Fibroblast of skin of right quadriceps (primary cell): ENCODE results near the gene NCOR1.

Experiments used
- DNase-seq: peaks from one replicate; pipeline ENCODE4 v3.0.0-alpha.2; 2013

The NCOR1 gene

GRCh38 chr17:16025202-16025601, 190.1 kb downstream of the NCOR1 start:
- DNase-seq = no peak

GRCh38 chr17:16023881-16024280, 191.5 kb downstream of the NCOR1 start:
- no peak for DNase-seq

- no peak for DNase-seq
Measured at GRCh38 chr17:16019347-16019746, 196.0 kb downstream of the NCOR1 start.

- DNase-seq = peak; percentile 71
Measured at GRCh38 chr17:16013943-16014407, 201.4 kb downstream of the NCOR1 start.

GRCh38 chr17:16007439-16007838, 207.9 kb downstream of the NCOR1 start:
- no peak for DNase-seq

- DNase-seq = no peak
Measured at GRCh38 chr17:16005636-16006035, 209.7 kb downstream of the NCOR1 start.

- no peak for DNase-seq
Measured at GRCh38 chr17:16003841-16004240, 211.5 kb downstream of the NCOR1 start.

- no peak for DNase-seq
Measured at GRCh38 chr17:16002708-16003260, 212.6 kb downstream of the NCOR1 start.

- DNase-seq = no peak
Measured at GRCh38 chr17:16001226-16001897, 214.0 kb downstream of the NCOR1 start.

GRCh38 chr17:15999974-16000827, 215.1 kb downstream of the NCOR1 start:
- peak; percentile 25 for DNase-seq

GRCh38 chr17:15999141-15999973, 216.0 kb downstream of the NCOR1 start, which contains the start of the genes TTC19 and ZSWIM7:
TTC19 (plus strand) TSS chr17:15999824; CDS start chr17:15999849, 25 bp downstream.
ZSWIM7 (minus strand) TSS chr17:15999704; CDS start chr17:15999594, 110 bp downstream.
- peak; percentile 93 for DNase-seq

GRCh38 chr17:15998031-15998562, 217.2 kb downstream of the NCOR1 start:
- no peak for DNase-seq

GRCh38 chr17:15996322-15996721, 219.0 kb downstream of the NCOR1 start:
- DNase-seq = no peak

GRCh38 chr17:15981646-15982580, 233.4 kb downstream of the NCOR1 start:
- DNase-seq = peak; percentile 60

GRCh38 chr17:15981208-15981607, 234.1 kb downstream of the NCOR1 start:
- DNase-seq = no peak
